Endothelial cell (in vitro differentiated cells): ENCODE measurements around the gene NAGS. TPM values are rescaled to one million over a fixed set of nuclear protein-coding genes. Genes with fewer than 3 reads are reported as not detected.
"Not testable (repeated sequence)": the region's sequence is repeated elsewhere in the genome, so short reads cannot be mapped to it uniquely, and the experiment has no call there.

Experiments used
- DNase-seq: peaks from one replicate; pipeline ENCODE4 v3.0.0; 2021; ENCODE audit warnings: low spot score
- H3K27ac Mint-ChIP-seq: one replicate; pipeline ENCODE4 v1.8.0; 2021; ENCODE audit warnings: mixed read lengths, inconsistent platforms; ENCODE audit not compliant: unreplicated experiment
- H3K27me3 Mint-ChIP-seq: one replicate; pipeline ENCODE4 v1.8.0; 2021; ENCODE audit warnings: mild to moderate bottlenecking, moderate library complexity, mixed read lengths, inconsistent platforms; ENCODE audit not compliant: unreplicated experiment
- H3K36me3 Mint-ChIP-seq: one replicate; pipeline ENCODE4 v1.8.0; 2021; ENCODE audit warnings: mild to moderate bottlenecking, low read depth, mixed read lengths, inconsistent platforms; ENCODE audit not compliant: unreplicated experiment
- H3K4me1 Mint-ChIP-seq: one replicate; pipeline ENCODE4 v1.8.0; 2021; ENCODE audit warnings: mild to moderate bottlenecking, mixed read lengths, inconsistent platforms; ENCODE audit not compliant: unreplicated experiment
- H3K4me3 Mint-ChIP-seq: one replicate; pipeline ENCODE4 v1.8.0; 2021; ENCODE audit warnings: mild to moderate bottlenecking, mixed read lengths, inconsistent platforms; ENCODE audit not compliant: unreplicated experiment
- H3K9me3 Mint-ChIP-seq: one replicate; pipeline ENCODE4 v1.8.0; 2021; ENCODE audit warnings: mixed read lengths, inconsistent platforms; ENCODE audit not compliant: unreplicated experiment
- CTCF ChIP-seq: fragments of 200-600 bp; sonication (generic); IDR thresholded peaks from one replicate; pipeline ENCODE4 v1.5.0; 2021; ENCODE audit warnings: antibody characterized with exemption; ENCODE audit not compliant: unreplicated experiment
- total RNA-seq: library from RNA; stranded (reverse); fragmentation: NEBNext Ultra II Directional; extraction: Animal tissue kit (Norgen Biotek cat#: 25700); gene quantifications from one replicate; pipeline ENCODE4 v1.2.1, GENCODE V29; 2021; ENCODE audit not compliant: unreplicated experiment

NAGS gene
- total RNA-seq, 1 donor from 2014 or later = 1.2 TPM

GRCh38 chr17:44030482-44030881 is 26.1 kb downstream of the NAGS start:
- no peak for DNase-seq
- Mint-ChIP-seq H3K9me3 (no peaks in the 10 kb centered on the region), H3K4me1 (peaks cover 20% of the 10 kb centered on the region), H3K36me3 (peaks cover 26% of the 10 kb centered on the region), H3K27ac (no peak overlapping the region), H3K27me3 (peaks cover 2% of the 10 kb centered on the region), H3K4me3 (no peak overlapping the region)
- no peak for TF ChIP-seq CTCF

- H3K27me3 Mint-ChIP-seq = peaks cover 2% of the 10 kb centered on the region
Observed at GRCh38 chr17:44033861-44034408, 29.5 kb downstream of the NAGS start.

GRCh38 chr17:44034688-44035087 is 30.3 kb downstream of the NAGS start:
- peaks cover 12% of the 10 kb centered on the region for H3K4me1 Mint-ChIP-seq
- H3K4me3 Mint-ChIP-seq, H3K27ac Mint-ChIP-seq, H3K9me3 Mint-ChIP-seq, H3K27me3 Mint-ChIP-seq, DNase-seq: not testable (repeated sequence)
- peaks cover 33% of the 10 kb centered on the region for H3K36me3 Mint-ChIP-seq

More at GRCh38 chr17:44033861-44034408, 29.5 kb downstream of the NAGS start:
- no peak for TF ChIP-seq CTCF
- Mint-ChIP-seq H3K4me3 (no peak overlapping the region), H3K27ac (peak overlapping the region; percentile 33), H3K36me3 (peaks cover 36% of the 10 kb centered on the region), H3K4me1 (peaks cover 19% of the 10 kb centered on the region), H3K9me3 (no peaks in the 10 kb centered on the region)
- DNase-seq = no peak

- no peaks in the 10 kb centered on the region for H3K9me3 Mint-ChIP-seq
- peak overlapping the region; percentile 13 for H3K27ac Mint-ChIP-seq
- H3K36me3 Mint-ChIP-seq = peaks cover 20% of the 10 kb centered on the region
- no peak for DNase-seq
- no peak overlapping the region for H3K4me3 Mint-ChIP-seq
- TF ChIP-seq CTCF = no peak
- H3K27me3 Mint-ChIP-seq = no peaks in the 10 kb centered on the region
- peaks cover 15% of the 10 kb centered on the region for H3K4me1 Mint-ChIP-seq
Observed at GRCh38 chr17:44037471-44037870, 33.0 kb downstream of the NAGS start.

- H3K4me3 Mint-ChIP-seq = no peak overlapping the region
- peaks cover 18% of the 10 kb centered on the region for H3K36me3 Mint-ChIP-seq
- H3K9me3 Mint-ChIP-seq = no peaks in the 10 kb centered on the region
- no peak overlapping the region for H3K27ac Mint-ChIP-seq
- H3K27me3 Mint-ChIP-seq = no peaks in the 10 kb centered on the region
- no peak for DNase-seq
- H3K4me1 Mint-ChIP-seq = peaks cover 13% of the 10 kb centered on the region
- TF ChIP-seq CTCF = no peak
Observed at GRCh38 chr17:44038604-44039011, 34.2 kb downstream of the NAGS start.
